GM12864 (cell line): ENCODE data around the gene TRIM54.
"Not testable (repeated sequence)": the region's sequence is repeated elsewhere in the genome, so short reads cannot be mapped to it uniquely, and the experiment has no call there.

Experiments
- DNase-seq: peaks from one replicate; pipeline ENCODE4 v3.0.0-alpha.2; 2011; ENCODE audit warnings: low read depth
- H3K4me3 ChIP-seq: 2 replicates; pipeline ENCODE4 v1.5.1; 2011; ENCODE audit warnings: mild to moderate bottlenecking, low read depth, low read length, control low read depth
- CTCF ChIP-seq: IDR thresholded peaks from 2 replicates; pipeline ENCODE4 v1.5.1; 2011; ENCODE audit warnings: low read depth, mild to moderate bottlenecking, moderate library complexity, low read length, control low read depth, inconsistent platforms; ENCODE audit errors: missing control alignments

Gene TRIM54

GRCh38 chr2:27313882-27314645 is 31.8 kb downstream of the TRIM54 start:
- no peak overlapping the region for H3K4me3 ChIP-seq
- no peak for DNase-seq
- no peak for TF ChIP-seq CTCF

- H3K4me3 ChIP-seq: no peak overlapping the region
- DNase-seq: no peak
- TF ChIP-seq CTCF: no peak
These were observed 32.5 kb downstream of the TRIM54 start for GRCh38 chr2:27314709-27315108.

GRCh38 chr2:27315122-27315521 is 32.9 kb downstream of the TRIM54 start:
- no peak overlapping the region for H3K4me3 ChIP-seq
- TF ChIP-seq CTCF: no peak
- no peak for DNase-seq

- TF ChIP-seq CTCF: no peak
- DNase-seq: no peak
- no peak overlapping the region for H3K4me3 ChIP-seq
These were observed 34.6 kb downstream of the TRIM54 start for GRCh38 chr2:27316655-27317412.

GRCh38 chr2:27319839-27320238 is 37.6 kb downstream of the TRIM54 start:
- not testable (repeated sequence) for DNase-seq, H3K4me3 ChIP-seq

- no peak overlapping the region for H3K4me3 ChIP-seq
- DNase-seq: no peak
- peak; percentile 11 for TF ChIP-seq CTCF
These were observed 38.8 kb downstream of the TRIM54 start for GRCh38 chr2:27320958-27321543.

GRCh38 chr2:27322301-27322765 is 40.1 kb downstream of the TRIM54 start:
- peak overlapping the region; percentile 93 for H3K4me3 ChIP-seq
- DNase-seq: no peak
- TF ChIP-seq CTCF: no peak
